DOHH2 (cell line): ENCODE measurements around the gene RUNX1.

ENCODE experiments used
- H3F3A ChIP-seq: fragments of 200-600 bp; sonication (generic), shearing (Covaris generic); 2 replicates; pipeline ENCODE4 v1.6.0; 2016; ENCODE audit warnings: antibody characterized with exemption, mild to moderate bottlenecking; ENCODE audit not compliant: control insufficient read depth, insufficient read depth
- H3K27ac ChIP-seq: fragments of 200-600 bp; sonication (generic); 2 replicates; pipeline ENCODE4 v1.5.1; 2014; ENCODE audit warnings: low read depth, mild to moderate bottlenecking, low read length, moderate library complexity
- H3K27me3 ChIP-seq: fragments of 200-600 bp; sonication (generic); 2 replicates; pipeline ENCODE4 v1.6.1; 2014; ENCODE audit warnings: mild to moderate bottlenecking, low read length, mixed read lengths; ENCODE audit not compliant: control insufficient read depth
- H3K36me3 ChIP-seq: fragments of 200-600 bp; sonication (generic); 2 replicates; pipeline ENCODE4 v1.6.1; 2014; ENCODE audit warnings: mild to moderate bottlenecking, low read length, moderate library complexity, mixed read lengths; ENCODE audit not compliant: control insufficient read depth
- H3K4me1 ChIP-seq: fragments of 200-600 bp; sonication (generic); 2 replicates; pipeline ENCODE4 v1.6.1; 2014; ENCODE audit warnings: mild to moderate bottlenecking, low read length, mixed read lengths; ENCODE audit not compliant: control insufficient read depth
- H3K4me2 ChIP-seq: fragments of 200-600 bp; sonication (generic); 2 replicates; pipeline ENCODE4 v1.6.0; 2014; ENCODE audit warnings: mild to moderate bottlenecking, low read length, moderate library complexity
- H3K4me3 ChIP-seq: fragments of 200-600 bp; sonication (generic); 2 replicates; pipeline ENCODE4 v1.5.1; 2014; ENCODE audit warnings: mild to moderate bottlenecking, low read length, mixed read lengths
- H3K79me2 ChIP-seq: fragments of 200-600 bp; sonication (generic); 2 replicates; pipeline ENCODE4 v1.6.1; 2014; ENCODE audit warnings: mild to moderate bottlenecking, low read length, mixed read lengths; ENCODE audit not compliant: control insufficient read depth
- H3K9me2 ChIP-seq: fragments of 200-600 bp; sonication (generic); replicated peaks from 2 replicates; pipeline ENCODE4 v1.6.1; 2014; ENCODE audit warnings: mild to moderate bottlenecking, low read length, mixed read lengths; ENCODE audit not compliant: control insufficient read depth
- H3K9me3 ChIP-seq: fragments of 200-600 bp; sonication (generic); 2 replicates; pipeline ENCODE4 v1.6.1; 2014; ENCODE audit warnings: antibody characterized with exemption, low read length, mixed read lengths; ENCODE audit not compliant: control insufficient read depth, insufficient read depth
- H4K20me1 ChIP-seq: fragments of 200-600 bp; sonication (generic); 2 replicates; pipeline ENCODE4 v1.6.0; 2014; ENCODE audit warnings: low read depth, mild to moderate bottlenecking, antibody characterized with exemption, low read length, moderate library complexity; ENCODE audit not compliant: control insufficient read depth, insufficient read depth
- CTCF ChIP-seq: fragments of 200-600 bp; sonication (generic); IDR thresholded peaks from one replicate; pipeline ENCODE4 v1.5.1; 2014; ENCODE audit warnings: antibody characterized with exemption, mild to moderate bottlenecking, low read depth, low read length; ENCODE audit not compliant: poor library complexity, severe bottlenecking
- EZH2phosphoT487 ChIP-seq: fragments of 200-600 bp; sonication (generic); IDR thresholded peaks from 2 replicates; pipeline ENCODE4 v1.6.1; 2017; ENCODE audit warnings: borderline replicate concordance, mild to moderate bottlenecking, antibody characterized with exemption, low read length, moderate library complexity, mixed read lengths

The RUNX1 gene

GRCh38 chr21:34826836-34827235, 222.3 kb downstream of the RUNX1 start:
- H3K79me2 ChIP-seq: no peaks in the 10 kb centered on the region
- H3K27ac ChIP-seq: no peak overlapping the region
- no peaks in the 10 kb centered on the region for H3K27me3 ChIP-seq

DNA sequence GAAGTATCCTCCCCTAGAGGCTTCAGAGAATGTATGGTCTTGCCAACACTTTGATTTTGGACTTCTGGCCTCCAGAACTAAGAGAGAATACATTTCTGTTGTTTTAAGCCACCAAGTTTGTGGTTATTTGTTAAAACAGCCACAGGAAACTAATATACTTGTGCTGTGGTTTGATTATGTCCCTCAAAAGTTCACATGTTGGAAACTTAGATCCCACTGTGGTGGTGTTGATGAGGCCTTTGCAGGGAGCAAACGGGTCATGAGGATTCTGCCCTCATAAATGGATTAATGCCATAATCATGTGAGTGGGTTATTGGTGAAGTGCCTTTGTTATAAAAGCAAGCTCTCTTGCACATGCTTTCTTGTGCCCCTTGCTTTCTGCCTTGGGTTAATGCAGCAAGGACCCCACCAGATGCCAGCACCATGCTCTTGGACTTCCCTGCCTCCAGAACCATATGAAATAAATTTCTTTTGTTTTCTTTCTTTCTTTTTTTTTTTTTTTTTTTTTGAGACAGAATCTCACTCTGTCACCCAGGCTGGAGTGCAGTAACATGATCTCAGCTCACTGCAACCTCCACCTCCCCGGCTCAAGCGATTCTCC, 223.1 kb downstream of the RUNX1 start:
- Histone ChIP-seq H3K27ac (no peak overlapping the region), H3K4me2 (no peak overlapping the region), H3K4me3 (no peak overlapping the region), H4K20me1 (no peaks in the 10 kb centered on the region), H3K9me2 (no peaks in the 10 kb centered on the region), H3K36me3 (peaks cover 85% of the 10 kb centered on the region), H3K79me2 (no peaks in the 10 kb centered on the region), H3K4me1 (no peaks in the 10 kb centered on the region), H3K27me3 (no peaks in the 10 kb centered on the region), H3F3A (no peaks in the 10 kb centered on the region), H3K9me3 (no peaks in the 10 kb centered on the region)
- TF ChIP-seq CTCF (no peak), EZH2phosphoT487 (no peak)

More at GRCh38 chr21:34826836-34827235, 222.3 kb downstream of the RUNX1 start:
- TF ChIP-seq EZH2phosphoT487 (no peak), CTCF (no peak)
- no peaks in the 10 kb centered on the region for H3K4me1 ChIP-seq
- no peaks in the 10 kb centered on the region for H4K20me1 ChIP-seq
- no peaks in the 10 kb centered on the region for H3F3A ChIP-seq
- H3K4me3 ChIP-seq: no peak overlapping the region
- no peak overlapping the region for H3K4me2 ChIP-seq
- no peaks in the 10 kb centered on the region for H3K9me3 ChIP-seq
- H3K36me3 ChIP-seq: peaks cover 83% of the 10 kb centered on the region
- no peaks in the 10 kb centered on the region for H3K9me2 ChIP-seq

DNA sequence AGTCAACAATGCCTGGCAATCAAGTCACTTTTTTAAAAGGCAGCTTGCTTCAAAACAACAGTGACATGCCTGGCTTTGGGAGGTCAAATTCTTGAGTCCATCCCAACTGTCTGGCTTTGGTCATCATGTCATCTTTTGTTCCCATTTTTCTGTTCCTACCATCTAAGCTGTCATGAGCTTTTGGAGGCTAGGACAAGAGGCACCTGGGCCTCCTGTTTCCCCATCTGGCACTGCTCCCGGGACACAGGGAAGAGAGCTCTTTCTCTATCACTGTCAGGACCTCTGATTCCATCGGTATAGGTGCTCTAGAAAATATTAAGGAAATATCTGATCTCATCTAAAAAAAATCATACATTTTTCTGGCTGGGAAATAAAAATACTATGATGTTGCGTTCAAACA, 224.0 kb downstream of the RUNX1 start:
- no peak overlapping the region for H3K4me3 ChIP-seq
- H3K4me2 ChIP-seq: no peak overlapping the region
- H3K9me2 ChIP-seq: no peaks in the 10 kb centered on the region
- TF ChIP-seq EZH2phosphoT487: no peak
- TF ChIP-seq CTCF: no peak
- H3K79me2 ChIP-seq: no peaks in the 10 kb centered on the region
- no peaks in the 10 kb centered on the region for H3F3A ChIP-seq
- no peaks in the 10 kb centered on the region for H3K4me1 ChIP-seq
- peaks cover 82% of the 10 kb centered on the region for H3K36me3 ChIP-seq
- no peaks in the 10 kb centered on the region for H3K27me3 ChIP-seq
- no peaks in the 10 kb centered on the region for H3K9me3 ChIP-seq
- no peak overlapping the region for H3K27ac ChIP-seq
- no peaks in the 10 kb centered on the region for H4K20me1 ChIP-seq
